ENCODE data around the gene MAP3K6.

The MAP3K6 gene

GRCh38 chr1:27316860-27317259 lies 49.9 kb downstream of the MAP3K6 start:
- TF ChIP-seq EZH2phosphoT487 (IDR thresholded peaks at IDR 0.05; ENCODE audit: low read length): no peak
- no peak for TF ChIP-seq CTCF (IDR thresholded peaks at IDR 0.05; ENCODE audit: low read length)
- TF ChIP-seq EZH2 (optimal IDR thresholded peaks at IDR 0.05; ENCODE audit: low read depth, low read length): no peak
- Histone ChIP-seq H3K79me2 (ENCODE audit: low read length) (no peaks in the 10 kb centered on the region), H3K27ac (ENCODE audit: low read length) (no peak overlapping the region), H3K4me3 (ENCODE audit: low read length) (no peak overlapping the region), H3K9ac (ENCODE audit: low read length) (no peak overlapping the region), H3K27me3 (replicated peaks; ENCODE audit: insufficient read depth, low read length) (peaks cover 6% of the 10 kb centered on the region; the same call in 1 of the 2 replicates), H2AFZ (ENCODE audit: low read length) (no peak overlapping the region), H3K9me2 (replicated peaks; ENCODE audit: insufficient read depth, low read length) (no peaks in the 10 kb centered on the region), H4K20me1 (ENCODE audit: insufficient read depth, low read length) (no peaks in the 10 kb centered on the region), H3K4me2 (ENCODE audit: low read depth, low read length) (no peak overlapping the region), H3K9me3 (replicated peaks; ENCODE audit: insufficient read depth, low read length) (no peaks in the 10 kb centered on the region), H3K36me3 (replicated peaks; ENCODE audit: insufficient read depth, low read length) (no peaks in the 10 kb centered on the region), H3K4me1 (ENCODE audit: low read length) (no peaks in the 10 kb centered on the region), H3F3A (ENCODE audit: insufficient read depth, low read length) (no peaks in the 10 kb centered on the region)
- no peak for DNase-seq

- Histone ChIP-seq H2AFZ (ENCODE audit: low read length) (no peak overlapping the region), H3K36me3 (replicated peaks; ENCODE audit: insufficient read depth, low read length) (no peaks in the 10 kb centered on the region), H3K4me2 (ENCODE audit: low read depth, low read length) (no peak overlapping the region), H3K9me2 (replicated peaks; ENCODE audit: insufficient read depth, low read length) (no peaks in the 10 kb centered on the region), H3K27me3 (replicated peaks; ENCODE audit: insufficient read depth, low read length) (peaks cover 6% of the 10 kb centered on the region; the same call in 1 of the 2 replicates), H3F3A (ENCODE audit: insufficient read depth, low read length) (no peaks in the 10 kb centered on the region), H4K20me1 (ENCODE audit: insufficient read depth, low read length) (no peaks in the 10 kb centered on the region), H3K79me2 (ENCODE audit: low read length) (no peaks in the 10 kb centered on the region), H3K4me3 (ENCODE audit: low read length) (no peak overlapping the region), H3K9ac (ENCODE audit: low read length) (no peak overlapping the region), H3K9me3 (replicated peaks; ENCODE audit: insufficient read depth, low read length) (no peaks in the 10 kb centered on the region), H3K4me1 (ENCODE audit: low read length) (peaks cover 6% of the 10 kb centered on the region), H3K27ac (ENCODE audit: low read length) (no peak overlapping the region)
- TF ChIP-seq EZH2phosphoT487 (IDR thresholded peaks at IDR 0.05; ENCODE audit: low read length): no peak
- TF ChIP-seq EZH2 (optimal IDR thresholded peaks at IDR 0.05; ENCODE audit: low read depth, low read length): no peak
- no peak for TF ChIP-seq CTCF (IDR thresholded peaks at IDR 0.05; ENCODE audit: low read length)
- no peak for DNase-seq
Observed at GRCh38 chr1:27314737-27315136, 52.0 kb downstream of the MAP3K6 start.

GRCh38 chr1:27314169-27314568 lies 52.6 kb downstream of the MAP3K6 start:
- H3K79me2 ChIP-seq (ENCODE audit: low read length): no peaks in the 10 kb centered on the region
- H2AFZ ChIP-seq (ENCODE audit: low read length): no peak overlapping the region
- no peak for TF ChIP-seq EZH2phosphoT487 (IDR thresholded peaks at IDR 0.05; ENCODE audit: low read length)
- H3K27me3 ChIP-seq (replicated peaks; ENCODE audit: insufficient read depth, low read length): peaks cover 6% of the 10 kb centered on the region; the same call in 1 of the 2 replicates
- H3K4me2 ChIP-seq (ENCODE audit: low read depth, low read length): no peak overlapping the region
- H3K9ac ChIP-seq (ENCODE audit: low read length): no peak overlapping the region
- no peaks in the 10 kb centered on the region for H3F3A ChIP-seq (ENCODE audit: insufficient read depth, low read length)
- no peaks in the 10 kb centered on the region for H3K9me3 ChIP-seq (replicated peaks; ENCODE audit: insufficient read depth, low read length)
- H3K4me1 ChIP-seq (ENCODE audit: low read length): peaks cover 6% of the 10 kb centered on the region
- H3K9me2 ChIP-seq (replicated peaks; ENCODE audit: insufficient read depth, low read length): no peaks in the 10 kb centered on the region
- no peak for DNase-seq
- H3K27ac ChIP-seq (ENCODE audit: low read length): no peak overlapping the region
- no peaks in the 10 kb centered on the region for H4K20me1 ChIP-seq (ENCODE audit: insufficient read depth, low read length)
- no peaks in the 10 kb centered on the region for H3K36me3 ChIP-seq (replicated peaks; ENCODE audit: insufficient read depth, low read length)
- no peak overlapping the region for H3K4me3 ChIP-seq (ENCODE audit: low read length)

GRCh38 chr1:27307874-27308598 lies 58.7 kb downstream of the MAP3K6 start:
- no peaks in the 10 kb centered on the region for H3K36me3 ChIP-seq (replicated peaks; ENCODE audit: insufficient read depth, low read length)
- no peak overlapping the region for H3K27ac ChIP-seq (ENCODE audit: low read length)
- no peaks in the 10 kb centered on the region for H3K79me2 ChIP-seq (ENCODE audit: low read length)
- TF ChIP-seq EZH2phosphoT487 (IDR thresholded peaks at IDR 0.05; ENCODE audit: low read length): no peak
- no peak for TF ChIP-seq EZH2 (optimal IDR thresholded peaks at IDR 0.05; ENCODE audit: low read depth, low read length)
- TF ChIP-seq CTCF (IDR thresholded peaks at IDR 0.05; ENCODE audit: low read length): no peak
- H4K20me1 ChIP-seq (ENCODE audit: insufficient read depth, low read length): no peaks in the 10 kb centered on the region
- no peaks in the 10 kb centered on the region for H3F3A ChIP-seq (ENCODE audit: insufficient read depth, low read length)
- no peak overlapping the region for H3K9ac ChIP-seq (ENCODE audit: low read length)
- H3K9me3 ChIP-seq (replicated peaks; ENCODE audit: insufficient read depth, low read length): no peaks in the 10 kb centered on the region
- H3K4me2 ChIP-seq (ENCODE audit: low read depth, low read length): no peak overlapping the region
- DNase-seq: no peak
- H3K9me2 ChIP-seq (replicated peaks; ENCODE audit: insufficient read depth, low read length): no peaks in the 10 kb centered on the region
- H3K4me3 ChIP-seq (ENCODE audit: low read length): no peak overlapping the region
- H3K4me1 ChIP-seq (ENCODE audit: low read length): peaks cover 6% of the 10 kb centered on the region
- no peak overlapping the region for H2AFZ ChIP-seq (ENCODE audit: low read length)
- H3K27me3 ChIP-seq (replicated peaks; ENCODE audit: insufficient read depth, low read length): no peaks in the 10 kb centered on the region

All from MM.1S (cell line).